Measurements from ENCODE around the gene CRYZ.
A peak's percentile ranks its signal among the peaks of the same experiment; 100 is the strongest.

CRYZ gene

DNA sequence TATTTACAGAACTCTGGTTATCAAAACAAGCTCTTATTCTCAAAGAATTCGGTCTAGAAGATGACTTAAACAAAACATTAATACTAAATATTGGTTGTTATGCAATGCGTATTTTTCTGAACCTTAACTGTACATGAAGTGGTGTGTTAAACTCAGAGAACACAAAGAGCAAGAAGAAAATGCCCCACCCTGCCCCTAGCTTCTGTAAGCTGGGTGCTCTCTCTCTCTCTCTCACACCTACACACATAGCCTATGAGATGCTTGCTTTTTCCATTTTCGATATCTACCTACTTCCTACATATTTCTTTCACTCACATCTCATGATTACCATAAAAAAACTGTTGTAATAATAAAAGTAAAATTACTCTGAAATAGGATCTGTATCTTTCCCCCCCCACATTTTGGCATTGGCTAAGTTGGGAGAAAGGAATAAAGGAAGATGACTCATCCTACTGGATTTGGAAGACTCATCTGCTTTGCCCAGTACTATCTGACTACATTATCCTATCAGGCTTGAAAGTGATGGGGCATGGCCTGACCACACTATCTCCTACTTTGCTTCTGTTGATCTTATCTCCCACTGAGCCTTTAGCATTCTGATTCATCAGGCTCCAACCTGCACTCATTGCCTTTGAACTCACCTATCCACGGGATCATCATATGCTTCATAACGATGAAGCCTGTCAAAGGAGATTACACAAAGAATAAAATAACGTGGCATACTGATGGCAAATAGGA lies 2.9 kb downstream of the CRYZ start:
- DNase-seq = no peak

GRCh38 chr1:74728736-74729135 lies 4.1 kb downstream of the CRYZ start:
- DNase-seq = no peak

DNA sequence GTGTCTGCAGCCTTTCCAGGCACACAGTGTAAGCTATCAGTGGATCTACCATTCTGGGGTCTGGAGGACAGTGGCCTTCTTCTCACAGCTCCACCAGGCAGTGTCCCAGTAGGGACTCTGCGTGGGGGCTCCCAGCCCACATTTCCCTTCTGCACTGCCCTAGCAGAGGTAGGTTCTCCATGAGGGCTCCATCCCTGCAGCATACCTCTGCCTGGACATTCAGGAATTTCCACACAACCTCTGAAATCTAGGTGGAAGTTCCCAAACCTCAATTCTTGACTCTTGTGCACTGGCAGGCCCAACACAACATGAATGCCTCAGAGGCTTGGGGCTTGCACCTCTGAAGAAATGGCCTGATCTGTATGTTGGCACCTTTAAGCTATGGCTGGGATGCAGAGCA lies 6.8 kb downstream of the CRYZ start:
- no peak for DNase-seq

DNA sequence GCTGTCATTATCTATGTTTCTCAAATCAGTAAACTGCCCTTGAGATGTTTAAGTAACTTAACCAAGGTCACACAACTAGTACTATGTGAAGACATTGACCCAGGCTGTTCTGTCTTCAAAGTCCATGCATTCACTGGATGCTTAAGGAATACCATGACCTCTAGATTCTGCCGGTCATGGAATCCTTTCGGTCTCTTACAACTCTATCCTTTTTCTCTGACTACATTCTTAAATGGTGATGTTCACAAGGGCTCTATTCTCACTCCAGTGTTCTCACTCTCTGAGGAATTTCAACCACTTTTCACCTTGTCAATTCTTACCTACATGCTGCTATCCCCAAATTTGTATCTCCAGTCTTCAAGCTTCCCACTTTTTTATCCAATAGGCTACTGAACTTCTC lies 15.2 kb downstream of the CRYZ start:
- no peak for DNase-seq

- no peak for DNase-seq
These were observed 16.0 kb downstream of the CRYZ start for GRCh38 chr1:74716822-74717221.

DNA sequence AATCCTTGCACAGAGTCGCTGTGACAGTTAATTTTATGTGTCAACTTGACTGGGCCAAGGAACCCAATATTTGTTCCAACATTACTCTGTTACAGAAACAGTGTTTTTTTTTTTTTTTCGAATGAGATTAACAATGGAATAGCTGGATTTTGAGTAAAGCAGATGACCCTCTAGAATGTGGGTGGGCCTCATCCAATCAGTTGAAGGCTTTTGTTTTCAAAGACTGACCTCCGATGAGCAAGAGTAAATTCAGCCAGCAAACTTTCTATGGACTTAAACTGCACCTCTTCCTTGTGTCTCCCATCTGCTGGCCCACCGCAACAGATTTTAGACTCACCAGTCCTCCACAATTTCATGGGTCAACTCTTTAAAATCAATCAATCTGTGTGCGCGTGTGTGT lies 17.0 kb downstream of the CRYZ start:
- no peak for DNase-seq

- DNase-seq = no peak
These were observed 17.7 kb downstream of the CRYZ start for GRCh38 chr1:74715236-74715502.

DNA sequence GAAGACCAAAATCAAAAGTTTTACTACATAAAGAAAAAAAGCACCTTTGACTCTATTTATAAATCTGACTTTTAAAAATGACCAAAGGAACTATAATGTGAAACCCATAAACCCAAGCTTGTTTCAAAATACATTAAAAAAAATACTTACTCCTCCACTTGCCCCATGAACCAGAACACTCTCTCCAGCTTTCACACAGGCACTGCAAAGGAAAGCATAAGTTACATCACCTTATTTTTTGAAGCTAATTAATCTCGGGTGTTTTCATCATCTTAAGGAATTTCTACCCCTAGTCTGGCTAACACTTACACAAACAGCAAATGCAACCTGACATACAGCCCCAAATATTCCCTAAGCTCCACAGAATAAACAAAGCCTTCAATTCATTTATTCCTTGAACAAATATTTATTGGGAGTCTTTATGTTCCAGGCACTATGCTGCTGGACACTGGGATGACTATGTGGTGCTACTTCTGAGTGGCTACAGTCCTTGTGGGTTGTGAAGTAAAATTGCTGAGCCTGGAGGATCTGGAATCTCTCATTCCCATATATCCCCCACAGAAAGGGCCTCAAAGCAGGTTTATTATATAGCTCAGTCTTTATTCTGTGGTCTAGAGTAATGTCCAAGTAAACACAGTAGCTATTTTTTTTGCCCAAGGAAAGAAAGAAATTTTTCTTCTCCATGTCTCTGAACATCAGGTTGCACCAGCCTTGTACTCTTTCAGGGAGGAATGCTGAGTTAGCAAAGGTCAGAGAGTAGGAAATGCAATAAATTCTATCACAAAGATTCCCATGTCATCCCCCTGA lies 18.2 kb downstream of the CRYZ start:
- DNase-seq = no peak

GRCh38 chr1:74713849-74714248 lies 19.0 kb downstream of the CRYZ start:
- DNase-seq = no peak

GRCh38 chr1:74712881-74713280 lies 20.0 kb downstream of the CRYZ start:
- DNase-seq = no peak

- no peak for DNase-seq
These were observed 29.3 kb downstream of the CRYZ start for GRCh38 chr1:74703386-74704182.

DNA sequence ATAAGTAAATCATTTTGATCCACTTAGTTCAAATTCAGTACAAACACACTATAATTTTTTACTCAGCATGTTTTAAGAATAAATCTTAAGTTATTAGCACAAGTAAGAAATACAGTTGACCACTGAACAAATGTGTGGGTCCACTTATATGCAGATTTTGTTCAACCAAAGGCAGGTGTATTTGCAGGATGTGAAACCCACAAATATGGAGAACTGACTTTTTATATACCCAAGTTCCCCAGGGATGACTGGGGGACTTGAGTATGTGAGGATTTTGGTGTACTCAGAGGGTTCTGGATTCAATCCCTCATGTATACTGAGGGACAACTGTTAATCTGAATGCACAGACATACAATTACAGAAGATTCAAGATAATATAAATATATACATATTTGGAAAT lies 33.5 kb downstream of the CRYZ start:
- no peak for DNase-seq

DNA sequence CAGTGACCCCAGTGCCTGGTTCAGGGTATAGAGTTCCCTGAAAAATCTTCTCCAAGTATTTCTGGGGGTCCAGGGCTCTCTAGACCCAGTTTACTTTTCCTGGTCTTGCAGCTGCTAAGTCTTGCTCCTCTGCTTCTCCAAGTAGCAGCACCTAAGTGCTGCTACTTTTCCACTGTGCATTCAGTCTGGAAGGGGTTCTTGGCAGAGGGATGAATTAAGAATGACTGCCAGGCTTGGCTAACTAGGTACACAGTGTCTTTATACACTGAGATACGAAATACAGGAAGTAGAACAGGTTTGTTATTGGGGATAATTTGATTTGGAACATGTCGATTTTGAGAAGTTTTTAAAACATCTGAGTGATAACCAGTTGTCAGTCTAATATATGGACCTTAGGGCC lies 35.0 kb downstream of the CRYZ start:
- no peak for DNase-seq

DNA sequence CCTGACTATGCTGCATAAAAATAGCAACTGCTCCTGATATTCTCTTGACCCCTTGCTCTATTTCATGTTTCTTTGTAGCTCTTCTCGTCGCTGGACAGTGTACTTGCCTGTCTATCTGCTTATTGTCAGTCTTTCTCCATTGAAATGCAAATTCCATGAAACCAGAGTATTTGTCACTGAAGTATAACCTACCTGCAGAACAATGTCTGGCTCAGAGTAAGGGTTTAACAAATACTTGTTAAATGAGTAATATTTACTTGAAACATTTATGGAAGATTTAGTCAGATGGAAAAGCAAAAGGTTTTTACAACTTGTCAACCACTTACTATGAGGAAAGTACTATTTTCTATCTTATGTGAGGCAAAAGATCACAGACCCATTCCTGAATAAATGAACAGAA lies 39.4 kb downstream of the CRYZ start:
- no peak for DNase-seq

DNA sequence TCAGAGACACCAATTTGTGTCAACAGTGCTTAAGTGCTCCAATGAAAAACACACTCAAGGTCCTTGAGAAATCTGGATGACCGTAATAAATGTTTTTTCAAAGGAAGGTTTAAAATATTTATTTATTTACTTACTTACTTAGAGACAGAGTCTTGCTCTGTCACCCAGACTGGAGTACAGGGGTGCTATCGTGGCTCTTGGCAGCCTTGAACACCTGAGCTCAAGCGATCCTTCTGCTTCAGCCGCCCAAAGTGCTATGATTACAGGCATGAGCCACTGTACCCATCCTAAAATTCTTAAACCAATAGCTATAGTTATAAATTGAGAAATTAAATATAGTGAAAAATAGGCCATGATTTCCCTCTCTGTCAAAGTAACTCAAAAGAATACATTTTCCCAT lies 41.9 kb downstream of the CRYZ start:
- DNase-seq = peak; percentile 14

GRCh38 chr1:74690364-74690696 lies 42.5 kb downstream of the CRYZ start:
- no peak for DNase-seq

DNA sequence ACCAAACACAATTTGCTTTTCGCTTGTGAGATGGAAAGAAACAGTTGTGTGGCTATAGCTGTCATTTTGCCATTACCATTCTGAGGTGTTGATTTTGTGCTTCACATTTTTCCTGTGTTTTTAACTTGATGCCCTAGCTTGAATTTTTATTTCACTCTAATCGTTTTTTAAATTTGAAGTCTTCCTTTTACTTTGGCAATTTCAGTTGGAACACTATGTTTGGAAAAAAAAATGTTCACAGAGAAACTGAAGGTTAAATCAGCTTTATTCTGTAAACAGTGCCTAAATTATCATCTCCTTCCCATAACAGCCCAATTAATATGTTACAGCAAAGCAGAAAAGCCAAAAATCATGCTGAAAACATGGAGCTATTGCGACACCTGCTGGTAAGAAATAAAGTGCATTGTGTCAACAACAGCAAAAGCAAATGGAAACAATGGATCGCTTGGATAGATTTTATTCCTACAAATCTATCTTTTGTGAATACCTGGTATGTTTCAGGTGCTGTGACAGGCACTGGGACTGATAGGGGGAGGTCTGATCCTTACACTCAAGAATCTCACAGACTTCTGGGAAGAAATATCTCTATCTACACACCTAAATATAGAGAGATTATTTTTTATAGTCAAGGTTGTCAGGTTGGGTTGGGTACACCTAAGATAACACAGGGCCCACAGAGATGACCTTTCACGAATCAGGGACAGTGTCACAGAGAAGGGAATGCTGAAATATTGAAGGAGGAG lies 43.1 kb downstream of the CRYZ start:
- DNase-seq = no peak

GRCh38 chr1:74686928-74687327 lies 45.9 kb downstream of the CRYZ start:
- DNase-seq = no peak

DNA sequence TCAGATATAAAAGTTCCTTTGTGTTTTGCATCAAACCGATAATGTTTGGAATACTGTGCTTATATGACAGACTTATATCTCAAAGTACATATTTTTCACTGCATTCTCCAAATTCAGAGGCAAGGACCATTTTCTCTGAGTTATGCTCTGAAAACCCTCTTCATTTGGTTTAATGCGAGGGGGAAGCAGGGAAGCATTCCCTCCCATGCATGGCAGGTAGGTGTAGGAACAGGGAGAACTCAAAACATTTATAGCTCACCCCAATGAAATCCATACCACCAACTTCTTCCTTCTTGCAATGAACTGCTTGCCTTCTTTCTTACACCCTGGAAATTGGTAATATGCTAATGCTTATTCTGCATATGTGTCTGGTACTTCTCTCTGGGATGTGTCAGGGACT lies 48.5 kb downstream of the CRYZ start:
- DNase-seq = no peak

- DNase-seq = no peak
These were observed 49.2 kb downstream of the CRYZ start for GRCh38 chr1:74683656-74684055.

GRCh38 chr1:74681851-74682250 lies 51.0 kb downstream of the CRYZ start:
- no peak for DNase-seq

GRCh38 chr1:74681449-74681848 lies 51.4 kb downstream of the CRYZ start:
- no peak for DNase-seq

- peak; percentile 79 for DNase-seq
These were observed 51.8 kb downstream of the CRYZ start for GRCh38 chr1:74681001-74681400.

All from NCI-H187 treated with DMSO at 0.1 percent for 48 hours (cell line).